Body of pancreas (tissue), 4 donors: ENCODE results near the gene ALPL. TPM values are rescaled to one million over a fixed set of nuclear protein-coding genes. Genes with fewer than 3 reads are reported as not detected.
"Not testable (repeated sequence)": the region's sequence is repeated elsewhere in the genome, so short reads cannot be mapped to it uniquely, and the experiment has no call there.

ENCODE experiments used
- ATAC-seq: fragments of 150-250 bp; one replicate; pipeline ENCODE4 v1.9.1; 2016
- DNase-seq, 4 donors: peaks; one replicate each; pipeline ENCODE4 v3.0.0-alpha.2; 2019
- H3K27ac ChIP-seq, 4 donors: fragments of 200-600 bp; sonication (generic); 1 replicate in 3 of 4; 2 replicates in 1 of 4; pipeline versions ENCODE4 v1.5.1 to v1.6.1; 2016 to 2019; ENCODE audit warnings: mild to moderate bottlenecking in 1 of 4, mixed read lengths in 1 of 4, moderate library complexity in 1 of 4
- H3K27me3 ChIP-seq, 2 donors: fragments of 200-600 bp; sonication (generic); one replicate each; pipeline ENCODE4 v1.6.0; 2016; ENCODE audit warnings: mild to moderate bottlenecking in 1 of 2
- H3K36me3 ChIP-seq, 2 donors: fragments of 200-600 bp; sonication (generic); replicated peaks in 1 of 2; 2 replicates each; pipeline ENCODE4 v1.5.1; 2016; ENCODE audit warnings: low read depth in 2 of 2; ENCODE audit not compliant: insufficient read depth in 1 of 2
- H3K4me1 ChIP-seq: fragments of 200-600 bp; sonication (generic); one replicate; pipeline ENCODE4 v1.6.0; 2016
- H3K4me3 ChIP-seq, 2 donors: fragments of 200-600 bp; sonication (generic); 1 replicate in 1 of 2; 2 replicates in 1 of 2; pipeline ENCODE4 v1.5.1; 2016 to 2019
- H3K9me3 ChIP-seq, 3 donors: fragments of 200-600 bp; sonication (generic); 1 replicate in 2 of 3; 2 replicates in 1 of 3; pipeline ENCODE4 v1.5.1; 2016
- POLR2A ChIP-seq, 3 donors: fragments of 450-650 bp; IDR thresholded peaks; one replicate each; pipeline ENCODE4 v1.6.1; 2016; ENCODE audit warnings: antibody characterized with exemption in 3 of 3, mild to moderate bottlenecking in 2 of 3
- WGBS, 2 donors: methylation state at CpG; one replicate each; pipeline ENCODE4 v1.1.5; 2017; 5-methylcytosine and 5-hydroxymethylcytosine counted together
- intact Hi-C: fragments of 100-400 bp; cut with DNase I; formaldehyde crosslinking; loops from one replicate; pipeline ENCODE4 v1.15.1; 2023
- total RNA-seq, 2 donors: library from RNA; depleted of rRNA; stranded (reverse); fragments of >200 nt; gene quantifications; one replicate each; pipeline ENCODE4 v1.1.0, GENCODE V29; 2016
- TF ChIP-seq, protein P1 (sequence below), 7 experiments: fragments of 450-650 bp in 4 of 7; fragments of 200-600 bp in 3 of 7; sonication (generic) in 3 of 7; IDR thresholded peaks; one replicate each; pipeline ENCODE4 v1.5.1; 2016 to 2019; ENCODE audit warnings: antibody characterized with exemption in 7 of 7

ALPL gene
- 10 to 100 TPM in 1 of 2 donors, 1 to 10 TPM in 1; 3.4 to 10.9 TPM for total RNA-seq

DNA sequence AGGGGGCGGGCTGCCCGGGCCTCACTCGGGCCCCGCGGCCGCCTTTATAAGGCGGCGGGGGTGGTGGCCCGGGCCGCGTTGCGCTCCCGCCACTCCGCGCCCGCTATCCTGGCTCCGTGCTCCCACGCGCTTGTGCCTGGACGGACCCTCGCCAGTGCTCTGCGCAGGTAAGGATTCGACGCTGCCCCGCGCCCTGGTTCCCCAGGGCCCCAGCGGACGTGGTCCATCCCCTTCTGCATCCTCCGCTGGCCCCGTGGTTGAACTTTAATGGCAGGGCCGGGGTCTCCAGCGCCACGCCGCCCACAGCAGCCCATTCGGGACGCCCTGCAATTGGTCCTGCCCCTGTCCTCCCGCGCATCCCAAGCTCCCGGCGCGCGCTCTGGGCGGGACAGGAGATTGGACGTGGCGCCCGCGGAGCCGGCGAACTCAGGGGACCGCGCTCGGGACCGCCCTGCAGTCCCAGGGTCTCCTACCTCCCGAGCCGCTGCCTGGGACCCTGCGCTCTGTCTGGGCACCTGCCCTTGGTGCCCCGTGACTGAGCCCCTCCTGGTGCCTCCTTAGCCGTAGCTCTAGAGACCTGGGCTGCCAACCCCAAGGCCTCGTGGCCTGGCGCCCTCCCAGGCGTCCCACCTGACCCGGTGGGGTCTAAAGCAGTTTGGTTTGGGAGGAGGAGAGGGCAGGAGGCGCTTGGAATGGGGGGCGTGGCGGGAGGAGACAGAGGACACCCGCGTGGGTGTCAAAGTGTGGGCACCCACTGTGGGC, at the start of gene ALPL:
Gene ALPL, plus strand, starts transcription at position 73 of the 762 bp plus-strand sequence. CDS start 44,659 bp downstream, outside the sequence.
- peaks cover 12% of the 10 kb centered on the region for H3K4me1 ChIP-seq
- no peak within 1 kb of the TSS for H3K27ac ChIP-seq
- H3K4me3 ChIP-seq = no peak within 1 kb of the TSS
- ATAC-seq (no peak), DNase-seq (no peak)
- 11% methylated on average over 63 of the region's 67 CpGs; no CpG with 5 or more reads in 1 of the 2 donors for WGBS, 2 donors
- H3K9me3 ChIP-seq = no peaks in the 10 kb centered on the region
- TF ChIP-seq, protein P1, sequence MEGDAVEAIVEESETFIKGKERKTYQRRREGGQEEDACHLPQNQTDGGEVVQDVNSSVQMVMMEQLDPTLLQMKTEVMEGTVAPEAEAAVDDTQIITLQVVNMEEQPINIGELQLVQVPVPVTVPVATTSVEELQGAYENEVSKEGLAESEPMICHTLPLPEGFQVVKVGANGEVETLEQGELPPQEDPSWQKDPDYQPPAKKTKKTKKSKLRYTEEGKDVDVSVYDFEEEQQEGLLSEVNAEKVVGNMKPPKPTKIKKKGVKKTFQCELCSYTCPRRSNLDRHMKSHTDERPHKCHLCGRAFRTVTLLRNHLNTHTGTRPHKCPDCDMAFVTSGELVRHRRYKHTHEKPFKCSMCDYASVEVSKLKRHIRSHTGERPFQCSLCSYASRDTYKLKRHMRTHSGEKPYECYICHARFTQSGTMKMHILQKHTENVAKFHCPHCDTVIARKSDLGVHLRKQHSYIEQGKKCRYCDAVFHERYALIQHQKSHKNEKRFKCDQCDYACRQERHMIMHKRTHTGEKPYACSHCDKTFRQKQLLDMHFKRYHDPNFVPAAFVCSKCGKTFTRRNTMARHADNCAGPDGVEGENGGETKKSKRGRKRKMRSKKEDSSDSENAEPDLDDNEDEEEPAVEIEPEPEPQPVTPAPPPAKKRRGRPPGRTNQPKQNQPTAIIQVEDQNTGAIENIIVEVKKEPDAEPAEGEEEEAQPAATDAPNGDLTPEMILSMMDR (IDR thresholded peaks at IDR 0.05) = no peak
- TF ChIP-seq POLR2A (IDR thresholded peaks at IDR 0.05) = no peak
- intact Hi-C loops = loop anchor here (5.0 kb wide), 2 partner anchors 68 to 148 kb away; no protein-coding TSS in a partner anchor
- H3K27me3 ChIP-seq = peaks cover 0 to 11% of the 10 kb centered on the region in 2 donors
- no peaks in the 10 kb centered on the region for H3K36me3 ChIP-seq

DNA sequence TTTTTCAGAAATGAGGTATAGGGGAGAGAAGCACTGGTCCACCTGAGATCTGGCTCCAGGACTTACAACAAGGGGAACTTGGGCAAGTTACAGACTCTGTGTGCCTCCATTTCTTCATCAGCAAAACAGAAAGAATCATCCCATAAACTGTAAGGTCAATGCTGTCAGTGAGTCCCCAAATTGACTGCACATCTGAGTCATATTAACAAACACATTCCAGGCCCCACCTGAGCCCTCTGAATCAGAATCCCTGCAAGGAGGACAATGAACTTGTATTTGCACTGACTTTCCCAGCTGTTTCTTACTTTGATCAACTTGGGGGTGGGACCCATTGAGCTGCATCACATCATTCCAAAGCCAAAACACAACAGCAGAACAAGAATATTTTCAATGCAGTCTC, 44.1 kb upstream of the ALPL start:
- intact Hi-C loops, ATAC-seq, H3K27me3 ChIP-seq, DNase-seq, H3K27ac ChIP-seq, H3K4me3 ChIP-seq, H3K36me3 ChIP-seq, H3K4me1 ChIP-seq, H3K9me3 ChIP-seq: not testable (repeated sequence)

DNA sequence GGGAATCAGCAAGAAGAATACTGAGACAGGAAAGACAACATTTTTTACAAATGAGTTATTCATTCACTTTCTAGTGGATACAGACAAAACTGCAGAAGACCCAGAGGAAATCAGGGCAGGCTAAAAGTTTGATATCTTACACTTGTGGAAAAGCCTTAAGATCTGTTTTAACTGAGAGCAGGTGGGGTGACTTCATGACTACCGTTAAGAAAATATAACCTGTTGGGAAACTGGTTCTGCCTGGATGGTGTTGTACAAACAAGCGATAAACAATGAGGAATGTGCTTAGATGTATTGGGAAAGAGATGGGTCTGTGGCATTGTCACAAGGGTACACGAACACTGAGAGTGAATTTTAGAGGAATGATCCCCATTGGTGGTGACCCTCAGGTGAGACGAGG, 41.3 kb upstream of the ALPL start:
- H3K9me3 ChIP-seq, H3K36me3 ChIP-seq, H3K27me3 ChIP-seq, H3K4me1 ChIP-seq, H3K4me3 ChIP-seq, DNase-seq, intact Hi-C loops, H3K27ac ChIP-seq, ATAC-seq: not testable (repeated sequence)
- 62 to 76% methylated on average over 4 of the region's 4 CpGs for WGBS, 2 donors

DNA sequence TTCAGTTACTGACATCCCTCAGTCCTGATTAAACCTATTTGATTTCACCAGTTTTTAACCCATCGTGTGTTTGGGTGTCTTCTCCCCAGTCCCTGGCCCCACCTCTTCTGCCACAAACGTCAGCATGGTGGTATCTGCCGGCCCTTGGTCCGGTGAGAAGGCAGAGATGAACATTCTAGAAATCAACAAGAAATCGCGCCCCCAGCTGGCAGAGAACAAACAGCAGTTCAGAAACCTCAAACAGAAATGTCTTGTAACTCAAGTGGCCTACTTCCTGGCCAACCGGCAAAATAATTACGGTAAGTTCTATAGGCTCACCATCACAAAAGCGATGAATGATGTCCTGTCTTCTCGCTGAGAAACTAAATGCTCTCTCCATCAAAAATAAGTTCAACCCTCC, 40.6 kb upstream of the ALPL start:
- H3K4me1 ChIP-seq = no peaks in the 10 kb centered on the region
- intact Hi-C loops = no loop called here
- H3K9me3 ChIP-seq = no peaks in the 10 kb centered on the region
- DNase-seq (peak in 3 of 4 donors; percentile 19 to 51 (median 23)), ATAC-seq (no peak)
- TF ChIP-seq, protein P1 (IDR thresholded peaks at IDR 0.05) = peak in 3 of 7 experiments; percentile 25 to 43 (median 33)
- no peak for TF ChIP-seq POLR2A (IDR thresholded peaks at IDR 0.05)
- H3K27me3 ChIP-seq = no peaks in the 10 kb centered on the region
- 30 to 50% methylated on average over 10 of the region's 10 CpGs for WGBS, 2 donors
- no peak overlapping the region for H3K4me3 ChIP-seq
- H3K27ac ChIP-seq = no peak overlapping the region
- H3K36me3 ChIP-seq = no peaks in the 10 kb centered on the region

DNA sequence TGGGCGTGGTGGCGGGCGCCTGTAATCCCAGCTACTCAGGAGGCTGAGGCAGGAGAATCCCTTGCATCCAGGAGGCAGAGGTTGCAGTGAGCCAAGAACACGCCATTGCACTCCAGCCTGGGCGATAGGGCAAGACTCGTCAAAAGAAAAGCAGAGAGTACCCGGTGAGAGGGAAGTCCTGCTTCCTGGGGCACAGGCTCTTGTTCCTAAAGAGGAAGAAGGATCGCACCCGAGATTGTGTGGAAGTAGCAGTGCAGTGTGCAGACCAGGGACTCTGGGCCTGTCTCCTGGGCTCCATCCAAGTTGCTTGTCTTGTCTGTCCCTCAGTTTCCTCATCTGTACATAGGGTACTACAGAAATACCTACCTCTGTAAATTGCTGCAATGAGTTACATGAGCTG, 39.6 kb upstream of the ALPL start:
- intact Hi-C loops = no loop called here
- H3K27ac ChIP-seq = no peak overlapping the region
- H3K4me1 ChIP-seq = no peaks in the 10 kb centered on the region
- H3K27me3 ChIP-seq = no peaks in the 10 kb centered on the region
- DNase-seq (no peak), ATAC-seq (no peak)
- 88 to 93% methylated on average over 9 of the region's 9 CpGs for WGBS, 2 donors
- no peaks in the 10 kb centered on the region for H3K9me3 ChIP-seq
- H3K36me3 ChIP-seq = no peaks in the 10 kb centered on the region
- TF ChIP-seq, protein P1 (IDR thresholded peaks at IDR 0.05) = no peak
- TF ChIP-seq POLR2A (IDR thresholded peaks at IDR 0.05) = no peak
- H3K4me3 ChIP-seq = no peak overlapping the region

DNA sequence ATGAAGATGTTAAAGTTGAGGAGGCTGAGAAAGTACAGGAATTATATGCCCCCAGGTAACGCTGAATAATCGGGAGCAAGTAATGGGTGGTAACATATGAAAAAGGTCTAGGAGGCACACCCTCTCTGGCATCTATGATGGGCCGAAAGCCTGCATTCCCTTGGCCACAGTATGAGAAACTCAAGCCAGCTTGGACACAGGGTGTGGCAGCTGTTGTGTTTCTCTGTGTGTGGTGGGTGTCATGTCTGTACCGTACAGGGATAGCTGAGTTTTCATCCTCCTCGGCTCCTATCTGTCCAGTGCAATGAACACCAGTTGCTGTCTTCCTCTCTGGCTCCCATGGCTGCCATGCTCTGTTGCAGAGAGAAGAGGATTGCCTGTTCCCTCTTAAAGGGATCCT, 36.4 kb upstream of the ALPL start:
- Histone ChIP-seq H3K9me3 (no peaks in the 10 kb centered on the region), H3K36me3 (no peaks in the 10 kb centered on the region), H3K27me3 (no peaks in the 10 kb centered on the region), H3K4me3 (no peak overlapping the region), H3K27ac (no peak overlapping the region), H3K4me1 (no peaks in the 10 kb centered on the region)
- DNase-seq (no peak), ATAC-seq (no peak)
- no peak for TF ChIP-seq POLR2A (IDR thresholded peaks at IDR 0.05)
- WGBS, 2 donors = 81 to 91% methylated on average over 5 of the region's 5 CpGs
- intact Hi-C loops = no loop called here
